Stimulated activated CD8-positive, alpha-beta memory T cell treated with anti-CD3 and anti-CD28 coated beads, Interleukin-15, amount 100 ng/mL, for 24 hours (primary cell): ENCODE results near the gene PNMA8B.
"Not testable (repeated sequence)": the region's sequence is repeated elsewhere in the genome, so short reads cannot be mapped to it uniquely, and the experiment has no call there.

Source experiments
- DNase-seq: peaks from one replicate; pipeline ENCODE4 v3.0.0-alpha.2; 2020; ENCODE audit warnings: low read depth

Gene PNMA8B

DNA sequence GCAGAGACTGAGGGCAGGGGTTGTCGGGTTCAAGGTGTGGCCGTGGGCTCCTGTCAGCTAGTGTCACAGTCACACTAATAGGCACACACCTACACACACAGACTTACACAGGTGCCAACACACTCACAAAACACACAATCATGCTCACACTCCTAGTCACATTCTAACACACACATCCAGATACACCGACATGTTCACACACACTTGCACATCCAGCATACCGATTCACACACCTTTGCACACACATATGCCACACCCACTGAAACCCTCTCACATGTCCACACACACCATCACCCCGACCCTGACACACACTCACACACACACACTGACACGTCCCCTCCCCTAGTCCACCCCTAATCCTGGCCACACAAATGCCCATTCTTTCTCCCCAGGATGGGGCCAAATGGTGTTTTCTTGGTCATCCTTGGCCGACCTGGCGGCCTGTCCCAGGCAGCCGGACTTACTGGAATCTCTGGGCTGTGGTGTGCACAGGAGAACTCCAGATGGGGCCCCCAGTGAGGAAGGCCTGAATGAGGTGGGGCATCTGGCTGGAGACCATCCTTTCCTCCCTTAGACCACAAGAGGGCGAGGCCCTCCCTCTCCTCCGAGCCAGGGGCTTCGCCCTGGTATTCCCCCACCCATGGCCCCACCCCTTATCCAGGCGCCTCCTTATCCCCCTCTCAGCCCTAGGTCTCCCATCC is 19.1 kb upstream of the PNMA8B start:
- no peak for DNase-seq

DNA sequence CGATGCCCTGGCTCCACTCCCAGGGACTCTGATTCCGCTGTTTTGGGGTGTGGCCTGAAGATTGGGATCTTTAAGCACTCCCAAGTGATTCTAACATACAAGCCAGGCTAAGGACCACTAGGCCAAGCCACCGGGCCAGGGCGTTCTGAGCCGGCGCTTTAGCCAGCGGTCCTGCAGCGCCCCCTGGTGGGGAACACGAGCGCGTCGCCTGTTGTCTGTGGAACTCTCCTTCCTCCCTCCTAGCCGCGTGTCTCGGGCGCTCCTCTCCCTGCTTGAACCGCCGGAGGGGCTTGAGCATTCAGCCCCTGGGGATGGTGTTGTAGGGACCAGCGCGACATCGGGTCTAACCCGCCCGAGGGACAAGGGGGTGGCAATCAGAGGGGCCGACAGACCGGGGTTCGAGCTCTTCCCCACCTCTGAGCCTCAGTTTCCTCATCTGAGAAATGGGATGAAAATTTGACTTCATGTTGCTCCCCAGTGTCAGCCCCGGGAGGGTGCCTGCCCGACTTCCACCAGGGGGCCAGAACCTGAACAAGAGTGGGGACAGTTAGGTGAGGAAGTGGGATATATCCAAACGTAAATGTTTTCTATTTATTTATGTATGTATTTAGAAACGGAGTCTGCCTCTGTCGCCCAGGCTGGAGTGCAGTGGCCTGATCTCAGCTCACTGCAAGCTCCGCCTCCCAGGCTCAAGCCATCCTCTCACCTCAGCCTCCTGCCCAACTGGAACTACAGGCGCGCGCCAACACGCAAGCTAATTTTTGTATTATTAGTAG is 18.0 kb upstream of the PNMA8B start:
- peak; percentile 85 for DNase-seq

GRCh38 chr19:46511237-46511636 is 15.6 kb upstream of the PNMA8B start:
- DNase-seq = no peak

- DNase-seq = no peak
Measured at GRCh38 chr19:46508206-46508605, 12.5 kb upstream of the PNMA8B start.

GRCh38 chr19:46503848-46504453 is 8.3 kb upstream of the PNMA8B start:
- DNase-seq = no peak

- no peak for DNase-seq
Measured at GRCh38 chr19:46502891-46503290, 7.2 kb upstream of the PNMA8B start.

DNA sequence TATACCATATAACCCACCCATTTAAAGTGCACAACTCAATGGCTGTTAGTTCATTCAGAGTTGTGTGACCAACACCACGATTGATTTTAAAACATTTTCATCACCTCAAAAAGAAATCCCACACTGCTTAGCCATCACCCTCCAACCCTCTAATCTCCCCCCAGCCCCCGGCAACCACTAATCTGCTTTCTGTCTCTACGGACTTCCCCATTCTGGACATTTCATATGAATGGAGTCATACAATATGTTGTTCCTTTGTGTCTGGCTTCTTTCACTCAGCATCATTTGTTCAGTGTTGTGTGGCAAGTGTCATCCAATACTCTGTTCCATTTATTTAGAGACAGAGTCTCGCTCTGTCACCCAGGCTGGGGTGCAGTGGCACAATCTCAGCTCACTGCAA is 4.0 kb upstream of the PNMA8B start:
- DNase-seq = no peak

GRCh38 chr19:46497773-46498172 is 2.1 kb upstream of the PNMA8B start:
- DNase-seq = no peak

- DNase-seq = not testable (repeated sequence)
Measured at GRCh38 chr19:46496886-46497285, 1.2 kb upstream of the PNMA8B start.

DNA sequence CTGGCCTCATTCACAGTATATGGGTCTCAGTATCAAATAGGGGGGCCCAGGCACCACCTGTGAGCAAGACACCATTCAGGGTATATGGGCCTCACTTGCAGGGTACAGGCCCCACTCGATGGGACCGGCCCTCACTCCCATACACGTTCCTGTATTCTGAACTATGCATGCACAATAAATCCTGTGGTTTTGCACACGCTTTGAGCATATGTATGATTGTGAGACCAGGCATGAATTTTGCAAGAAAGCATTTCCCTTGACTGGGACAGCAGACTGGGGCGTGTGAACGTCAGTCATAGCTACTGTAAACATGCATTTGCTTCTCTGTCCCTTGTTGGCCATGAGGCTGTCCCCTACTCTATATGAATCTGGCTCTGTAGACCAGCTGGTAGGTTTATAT is 637 bp upstream of the PNMA8B start:
- no peak for DNase-seq

DNA sequence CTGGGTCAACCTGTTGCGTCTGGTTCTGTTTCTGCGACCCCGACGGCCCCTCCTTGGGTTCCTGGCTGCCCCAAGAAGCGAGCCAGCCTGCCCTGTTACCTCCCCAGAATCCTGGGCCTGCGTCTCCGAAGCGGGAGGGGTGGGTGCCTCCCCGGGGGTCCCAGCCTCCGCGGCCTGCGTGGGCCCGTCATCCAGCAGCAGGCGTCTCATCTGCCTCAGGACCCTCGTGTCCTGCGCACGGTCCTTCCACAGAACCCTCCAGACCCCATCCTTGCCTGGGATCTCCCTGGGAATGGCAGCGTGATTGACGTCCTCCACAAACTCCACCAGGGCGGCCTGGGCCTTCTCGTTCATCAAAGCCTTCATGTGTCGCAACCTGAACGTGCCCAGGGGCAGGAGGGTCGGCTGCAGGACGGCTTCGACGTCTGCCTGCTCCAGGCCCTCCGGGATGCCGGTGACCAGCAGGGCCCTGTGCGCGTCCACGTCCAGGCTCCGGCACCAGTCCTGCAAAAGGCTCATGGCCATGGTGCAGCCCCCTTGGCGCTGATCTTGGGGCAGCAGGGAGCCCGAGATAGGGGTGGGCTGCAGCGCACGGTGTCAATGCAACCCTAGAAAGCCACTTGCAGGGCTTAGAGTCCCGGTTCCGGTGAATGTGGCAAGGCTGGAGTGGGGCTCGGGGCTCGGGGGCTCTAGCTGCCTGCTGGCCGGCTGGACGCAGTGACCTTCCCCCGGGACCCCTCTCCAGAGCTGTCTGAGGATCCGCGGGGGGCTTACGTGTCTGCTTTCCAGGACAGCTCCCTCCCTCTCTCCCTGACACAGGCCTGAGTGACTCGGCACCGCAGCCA is 504 bp downstream of the PNMA8B start:
- DNase-seq = no peak

- DNase-seq = no peak
Measured at GRCh38 chr19:46494146-46494940, 1.3 kb downstream of the PNMA8B start.

DNA sequence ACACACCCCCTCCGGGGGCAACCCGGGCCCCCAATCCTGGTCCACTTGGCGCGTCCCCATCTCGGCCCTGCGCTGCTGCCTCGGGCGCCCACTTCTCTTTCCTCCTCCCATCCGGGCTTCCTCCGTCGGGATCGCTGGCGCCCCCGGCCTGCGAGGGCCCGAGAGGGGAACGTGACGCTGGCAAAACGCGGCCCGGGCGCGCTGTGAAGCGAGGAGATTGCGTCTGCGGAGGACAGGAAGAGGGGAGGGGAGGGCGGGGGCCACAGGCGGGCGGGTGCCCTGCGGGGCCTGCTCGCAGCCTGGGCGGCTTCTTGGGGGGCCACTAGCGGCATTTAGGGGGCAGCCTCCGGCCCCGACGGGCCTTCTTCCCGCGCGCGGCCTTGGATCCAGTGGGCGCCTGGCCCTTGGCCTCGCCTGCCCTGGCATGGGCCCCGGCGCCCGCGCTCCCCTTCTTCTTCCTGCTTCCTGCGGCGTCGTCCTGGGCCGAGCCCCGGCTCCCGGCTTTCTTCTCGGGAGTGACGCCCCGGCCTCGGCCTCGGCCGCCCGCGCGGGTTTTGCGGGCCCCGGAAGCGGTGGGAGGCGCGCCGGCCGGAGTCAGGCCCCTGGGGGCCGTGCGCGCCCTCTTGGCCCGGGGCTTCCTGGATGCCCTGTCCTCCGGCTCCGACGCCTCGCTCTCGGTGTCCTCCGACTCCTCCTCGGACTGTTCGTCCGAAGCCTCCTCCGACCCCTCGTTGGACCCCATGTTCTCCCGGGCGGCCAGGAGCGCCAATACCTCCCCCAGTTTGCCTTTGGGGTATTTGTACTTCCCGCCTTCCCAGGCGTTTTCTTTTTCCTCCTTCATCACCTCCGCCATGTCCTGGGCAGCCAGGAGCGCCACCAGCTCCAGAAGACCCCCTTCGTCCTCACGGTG is 2.2 kb downstream of the PNMA8B start:
- no peak for DNase-seq

DNA sequence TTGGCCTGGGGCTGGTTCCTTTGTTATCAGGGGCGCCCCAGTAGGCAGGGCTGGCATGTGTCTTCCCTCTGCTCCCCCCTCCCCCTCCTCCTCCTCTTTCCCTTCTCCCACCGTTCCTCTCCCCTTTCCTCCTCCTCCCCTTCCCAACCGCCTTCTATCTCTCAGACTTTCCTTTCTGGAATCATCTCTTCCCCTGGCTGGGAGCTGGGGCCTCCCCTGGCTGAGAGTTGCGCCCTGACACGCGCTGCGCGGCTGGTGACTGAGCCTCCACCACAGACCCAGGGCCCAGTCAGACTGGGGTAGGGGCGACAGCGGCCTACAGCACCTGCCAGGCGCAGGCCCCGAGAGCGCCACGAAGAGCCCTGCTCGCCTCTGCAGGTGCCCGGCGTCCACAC is 2.8 kb downstream of the PNMA8B start:
- no peak for DNase-seq

DNA sequence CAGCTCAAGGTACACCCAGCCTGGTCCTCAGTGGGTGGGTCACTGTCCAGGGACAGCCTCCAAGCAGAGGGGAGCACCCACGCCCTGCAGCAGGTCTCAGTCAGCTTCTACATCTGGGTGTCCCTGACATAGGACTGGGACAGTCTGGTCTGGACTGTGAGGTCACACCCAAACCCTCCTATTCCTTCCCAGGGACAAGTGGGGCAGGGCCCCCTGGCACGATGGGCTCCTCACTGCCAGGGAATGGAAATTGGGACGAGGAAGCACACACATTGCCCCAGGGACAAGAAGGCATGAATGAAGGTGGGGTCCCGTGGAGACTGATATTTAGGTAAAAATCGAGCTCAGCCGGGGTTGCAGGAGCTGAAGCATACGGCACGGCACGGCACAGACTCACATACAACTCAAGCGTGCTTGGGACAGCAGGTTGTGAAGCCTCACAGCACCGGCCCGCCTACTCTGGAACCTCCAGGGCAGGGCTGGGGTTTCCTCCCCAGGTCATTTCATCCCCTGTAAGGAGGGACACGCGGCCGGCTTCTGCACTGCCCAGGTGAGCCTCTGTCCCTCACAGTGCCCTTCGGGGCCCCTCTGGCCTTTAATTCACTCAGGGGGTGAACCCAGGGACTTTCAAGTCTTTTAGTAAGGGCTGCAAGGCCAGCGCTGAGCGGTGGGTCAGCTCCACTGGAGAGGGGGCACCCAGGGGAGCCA is 3.5 kb downstream of the PNMA8B start:
- no peak for DNase-seq

GRCh38 chr19:46490774-46491173 is 4.9 kb downstream of the PNMA8B start:
- DNase-seq = no peak

DNA sequence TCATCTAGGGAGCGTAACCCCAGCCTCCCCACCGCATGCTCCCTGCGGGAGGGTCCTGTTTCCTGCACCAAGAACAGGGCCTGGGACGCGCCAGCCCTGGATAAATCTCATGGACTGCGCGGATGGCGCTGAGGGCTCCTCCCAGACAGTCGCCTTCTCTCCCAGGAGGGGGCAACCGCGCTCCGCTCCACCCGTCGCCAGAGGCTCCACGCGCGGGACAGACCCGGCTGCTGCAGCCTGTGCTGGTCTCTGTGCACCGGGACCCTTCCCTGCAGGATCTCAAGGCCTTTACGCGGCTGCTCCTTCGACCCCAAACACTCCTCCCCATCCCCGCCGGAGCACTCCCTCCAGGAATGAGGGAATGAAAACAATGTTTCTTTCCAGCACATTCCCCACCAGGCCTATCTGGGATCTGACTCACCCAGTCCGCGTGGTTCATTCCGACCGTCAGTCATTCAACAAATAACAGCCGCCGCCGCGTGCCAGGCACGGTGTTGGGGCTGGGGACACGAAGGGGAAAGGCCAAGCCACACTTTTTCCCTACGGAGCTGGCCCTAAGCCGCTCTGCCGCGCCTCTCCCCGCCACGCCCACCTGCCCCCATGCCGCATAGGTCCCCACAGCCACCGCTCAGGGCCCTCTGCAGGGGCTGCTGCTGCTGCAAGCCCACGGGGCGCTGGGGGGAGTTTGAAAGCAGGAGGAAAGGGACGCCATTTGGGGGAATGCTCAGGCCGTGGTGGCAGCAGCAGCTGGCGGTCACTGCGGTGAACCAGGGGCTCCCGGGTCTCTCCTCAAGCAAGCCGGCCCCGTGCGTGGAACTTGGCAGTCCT is 6.0 kb downstream of the PNMA8B start:
- DNase-seq = no peak

- DNase-seq = no peak
Measured at GRCh38 chr19:46488551-46488950, 7.1 kb downstream of the PNMA8B start.
